Nephron progenitor cell (in vitro differentiated cells): ENCODE results near the gene STX16.

Experiments
- DNase-seq: peaks from one replicate; pipeline ENCODE4 v3.0.0; 2021
- H3K27ac Mint-ChIP-seq: 2 replicates; pipeline ENCODE4 v1.8.0; 2021; ENCODE audit warnings: mild to moderate bottlenecking, moderate library complexity, mixed read lengths
- H3K27me3 Mint-ChIP-seq: 2 replicates; pipeline ENCODE4 v1.8.0; 2021; ENCODE audit warnings: mild to moderate bottlenecking, low read depth, mixed read lengths; ENCODE audit not compliant: poor library complexity
- H3K36me3 Mint-ChIP-seq: 2 replicates; pipeline ENCODE4 v1.8.0; 2021; ENCODE audit warnings: low read depth, mixed read lengths
- H3K4me1 Mint-ChIP-seq: 2 replicates; pipeline ENCODE4 v1.8.0; 2021; ENCODE audit warnings: mixed read lengths
- H3K4me3 Mint-ChIP-seq: 2 replicates; pipeline ENCODE4 v1.8.0; 2021; ENCODE audit warnings: mild to moderate bottlenecking, moderate library complexity, mixed read lengths
- H3K9me3 Mint-ChIP-seq: 2 replicates; pipeline ENCODE4 v1.8.0; 2021; ENCODE audit warnings: mild to moderate bottlenecking, moderate library complexity, mixed read lengths
- CTCF ChIP-seq: fragments of 200-600 bp; sonication (generic); IDR thresholded peaks from 2 replicates; pipeline ENCODE4 v1.5.0; 2021; ENCODE audit warnings: antibody characterized with exemption

Gene STX16

GRCh38 chr20:58650776-58651558, at the start of gene STX16:
TSS of gene STX16 (plus strand) at chr20:58651283. CDS start at chr20:58652007, 724 bp downstream.
- Mint-ChIP-seq H3K4me1 (peaks cover 63% of the 10 kb centered on the region), H3K27ac (peak within 1 kb of the TSS; percentile 99), H3K4me3 (peak within 1 kb of the TSS; percentile 99), H3K27me3 (peaks cover 25% of the 10 kb centered on the region), H3K9me3 (no peaks in the 10 kb centered on the region), H3K36me3 (no peaks in the 10 kb centered on the region)
- DNase-seq = peak; percentile 87
- TF ChIP-seq CTCF = peak; percentile 58

GRCh38 chr20:58602124-58602523, 49.0 kb upstream of the STX16 start:
- no peaks in the 10 kb centered on the region for H3K36me3 Mint-ChIP-seq

GRCh38 chr20:58603721-58604120, 47.4 kb upstream of the STX16 start:
- Mint-ChIP-seq H3K9me3 (no peaks in the 10 kb centered on the region), H3K27ac (peak overlapping the region; percentile 40), H3K4me1 (peaks cover 1% of the 10 kb centered on the region), H3K4me3 (no peak overlapping the region), H3K36me3 (no peaks in the 10 kb centered on the region), H3K27me3 (peaks cover 9% of the 10 kb centered on the region)
- no peak for DNase-seq
- TF ChIP-seq CTCF = no peak

More at GRCh38 chr20:58602124-58602523, 49.0 kb upstream of the STX16 start:
- no peak overlapping the region for H3K4me3 Mint-ChIP-seq
- no peak for DNase-seq
- peaks cover 17% of the 10 kb centered on the region for H3K4me1 Mint-ChIP-seq
- no peaks in the 10 kb centered on the region for H3K9me3 Mint-ChIP-seq
- H3K27me3 Mint-ChIP-seq = peaks cover 16% of the 10 kb centered on the region
- TF ChIP-seq CTCF = no peak
- no peak overlapping the region for H3K27ac Mint-ChIP-seq

- no peaks in the 10 kb centered on the region for H3K9me3 Mint-ChIP-seq
- H3K27ac Mint-ChIP-seq = no peak overlapping the region
- peaks cover 8% of the 10 kb centered on the region for H3K27me3 Mint-ChIP-seq
- DNase-seq = no peak
- H3K4me3 Mint-ChIP-seq = no peak overlapping the region
- no peak for TF ChIP-seq CTCF
- no peaks in the 10 kb centered on the region for H3K4me1 Mint-ChIP-seq
- no peaks in the 10 kb centered on the region for H3K36me3 Mint-ChIP-seq
Measured at GRCh38 chr20:58604128-58604881, 46.8 kb upstream of the STX16 start.

GRCh38 chr20:58605292-58606065, 45.6 kb upstream of the STX16 start:
- no peak for DNase-seq
- Mint-ChIP-seq H3K4me1 (no peaks in the 10 kb centered on the region), H3K9me3 (no peaks in the 10 kb centered on the region), H3K4me3 (no peak overlapping the region), H3K36me3 (no peaks in the 10 kb centered on the region), H3K27ac (no peak overlapping the region), H3K27me3 (peaks cover 8% of the 10 kb centered on the region)
- TF ChIP-seq CTCF = no peak
